DMS 273 (cell line): ENCODE data around the gene GNG10.
"Not testable (repeated sequence)": the region's sequence is repeated elsewhere in the genome, so short reads cannot be mapped to it uniquely, and the experiment has no call there.

ENCODE experiments used
- DNase-seq: peaks from one replicate; lab custom pipeline; 2025; ENCODE audit not compliant: unreplicated experiment; lab: John Stamatoyannopoulos, UW

The GNG10 gene

GRCh38 chr9:111648066-111648465, 13.3 kb upstream of the GNG10 start:
- no peak for DNase-seq

GRCh38 chr9:111649016-111649415, 12.4 kb upstream of the GNG10 start:
- DNase-seq, result no peak

DNA sequence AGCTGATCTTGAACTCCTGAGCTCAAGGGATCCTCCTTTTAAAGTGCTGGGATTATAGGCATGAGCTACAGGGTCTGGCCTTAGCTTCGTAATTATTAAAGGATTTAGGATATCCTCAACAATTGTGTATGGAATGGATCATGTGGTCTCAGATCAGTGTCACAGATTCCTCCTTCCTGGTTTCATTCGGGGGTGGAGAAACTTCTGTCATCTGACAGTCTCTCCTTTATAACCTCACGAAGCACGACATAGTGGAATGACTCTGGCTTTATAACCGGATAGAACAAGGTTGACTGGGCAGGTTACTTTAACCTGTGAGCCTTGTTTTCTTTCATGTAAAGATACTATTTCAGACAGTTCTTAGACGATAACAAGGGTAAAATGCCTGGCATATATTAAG, 4.4 kb upstream of the GNG10 start:
- DNase-seq, result no peak

- DNase-seq, result no peak
These were observed 2.5 kb upstream of the GNG10 start for GRCh38 chr9:111658943-111659342.

GRCh38 chr9:111659691-111660090, 1.7 kb upstream of the GNG10 start:
- no peak for DNase-seq

GRCh38 chr9:111661802-111662521, 557 bp downstream of the GNG10 start:
- DNase-seq, result peak; percentile 57

DNA sequence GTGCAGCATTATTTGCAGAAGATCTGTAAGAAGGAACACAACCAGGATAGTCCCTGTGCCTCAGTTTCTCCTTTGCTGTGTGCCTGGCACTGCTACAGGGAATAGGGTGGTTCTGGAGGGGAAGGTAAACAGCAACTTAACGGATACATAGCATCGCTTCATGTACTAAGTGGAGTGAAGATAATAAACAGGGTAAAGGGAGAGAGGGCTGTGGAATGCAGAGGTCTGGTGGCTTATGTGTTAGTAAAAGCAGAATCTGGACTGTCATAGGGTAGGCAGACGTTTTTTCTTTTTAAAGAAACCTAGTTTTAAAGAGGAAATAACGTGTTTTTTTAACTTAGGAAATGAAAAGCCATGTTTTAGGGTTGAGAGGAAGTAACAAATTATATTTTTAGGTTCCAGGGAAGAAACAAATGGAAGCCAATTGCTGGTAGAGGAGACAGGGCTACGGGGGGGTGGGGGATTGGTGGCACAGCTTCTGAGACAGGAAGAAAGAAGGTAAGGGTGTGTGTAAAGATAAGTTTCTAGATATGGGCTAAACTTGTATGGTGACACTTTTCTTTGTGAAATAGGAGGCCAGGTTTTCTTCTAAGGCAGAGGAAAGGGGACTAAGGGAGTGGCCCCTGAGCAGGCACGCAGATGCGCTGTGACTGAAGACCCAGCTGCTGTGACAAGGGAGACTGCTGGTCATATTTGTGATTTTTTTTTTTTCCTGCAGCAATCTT, 1.3 kb downstream of the GNG10 start:
- DNase-seq, result peak; percentile 13

GRCh38 chr9:111663301-111663823, 2.0 kb downstream of the GNG10 start:
- no peak for DNase-seq

DNA sequence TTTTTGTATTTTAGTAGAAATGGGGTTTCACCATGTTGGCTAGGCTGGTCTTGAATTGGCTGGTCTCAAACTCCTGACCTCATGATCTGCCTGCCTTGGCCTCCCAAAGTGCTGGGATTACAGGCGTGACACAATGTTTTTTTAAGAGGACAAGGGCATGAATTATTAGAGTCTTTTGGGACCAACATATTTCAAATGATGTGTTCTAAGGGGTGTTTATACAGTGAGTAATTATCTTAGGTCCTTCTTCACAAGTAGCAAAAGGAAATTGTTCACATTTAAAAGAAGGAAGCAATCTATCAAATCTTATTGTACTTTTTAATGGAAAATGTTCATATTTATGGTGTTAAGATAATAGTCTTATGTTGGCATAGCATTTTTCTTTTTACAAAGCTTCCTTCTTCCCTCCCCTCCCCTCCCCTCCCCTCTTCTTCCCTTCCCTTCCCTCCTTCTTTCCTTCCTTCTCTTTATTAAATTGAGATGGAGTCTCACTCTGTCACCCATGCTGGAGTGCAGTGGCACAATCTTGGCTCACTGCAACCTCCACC, 6.7 kb downstream of the GNG10 start:
- no peak for DNase-seq

DNA sequence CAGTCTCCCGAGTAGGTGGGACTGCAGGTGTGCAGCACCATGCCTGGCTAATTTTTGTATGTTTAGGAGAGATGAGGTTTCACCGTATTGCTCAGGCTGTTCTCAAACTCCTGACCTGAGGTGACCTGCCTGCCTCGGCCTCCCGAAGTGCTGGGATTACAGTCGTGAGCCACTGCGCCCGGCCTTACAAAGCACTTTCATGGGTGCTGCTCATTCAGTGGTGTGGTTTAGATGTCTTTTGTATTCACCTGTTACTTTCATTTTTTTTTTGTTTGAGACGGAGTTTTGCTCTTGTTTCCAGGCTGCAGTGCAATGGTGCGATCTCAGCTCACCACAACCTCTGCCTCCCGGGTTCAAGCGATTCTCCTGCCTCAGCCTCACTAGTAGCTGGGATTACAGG, 7.2 kb downstream of the GNG10 start:
- DNase-seq, result not testable (repeated sequence)

- DNase-seq, result no peak
These were observed 12.9 kb downstream of the GNG10 start for GRCh38 chr9:111674319-111674718.

GRCh38 chr9:111676116-111676515, 14.7 kb downstream of the GNG10 start:
- no peak for DNase-seq

GRCh38 chr9:111678293-111678692, 16.9 kb downstream of the GNG10 start:
- DNase-seq, result no peak

DNA sequence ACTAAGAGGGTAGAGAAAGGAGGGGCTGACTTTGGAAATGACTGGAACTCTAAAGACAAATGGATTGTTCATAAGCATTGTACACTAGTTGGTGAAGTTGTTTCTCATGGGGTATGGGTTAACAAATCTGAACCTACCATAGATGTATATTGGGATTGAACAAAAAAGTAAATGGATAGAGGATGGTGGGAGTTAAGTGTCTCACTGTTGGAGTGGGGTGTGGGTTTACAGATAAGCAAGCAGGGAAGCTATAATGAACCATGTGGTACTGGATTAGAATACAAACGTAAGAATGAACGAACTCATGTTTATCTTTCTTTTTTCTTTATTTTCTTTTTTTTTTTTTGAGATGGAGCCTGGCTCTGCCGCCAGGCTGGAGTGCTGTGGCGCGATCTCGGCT, 17.8 kb downstream of the GNG10 start:
- no peak for DNase-seq

- no peak for DNase-seq
These were observed 22.0 kb downstream of the GNG10 start for GRCh38 chr9:111683392-111683791.

- DNase-seq, result peak; percentile 62
These were observed 30.4 kb downstream of the GNG10 start for GRCh38 chr9:111691672-111692329.

DNA sequence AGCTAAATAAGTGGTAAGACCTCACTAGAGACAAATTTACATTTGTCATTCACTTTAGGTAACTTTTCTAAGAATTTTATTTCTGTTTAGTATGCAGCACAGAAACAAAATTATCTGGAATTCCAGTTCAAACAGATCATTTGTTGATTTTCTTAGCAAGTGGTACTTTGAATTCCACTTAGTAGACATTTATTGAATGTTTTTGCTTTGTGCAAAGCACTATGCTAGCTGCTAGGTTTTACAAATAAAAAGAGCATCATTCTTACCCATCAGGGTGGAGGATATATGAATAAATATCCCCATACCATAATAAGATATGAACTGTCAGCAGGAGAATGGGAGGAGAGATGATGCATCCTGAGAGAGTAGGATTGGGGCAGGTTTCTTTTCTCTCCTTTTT, 35.4 kb downstream of the GNG10 start:
- DNase-seq, result no peak

GRCh38 chr9:111700776-111701175, 39.4 kb downstream of the GNG10 start:
- no peak for DNase-seq

GRCh38 chr9:111704503-111704902, 43.1 kb downstream of the GNG10 start:
- no peak for DNase-seq

GRCh38 chr9:111711548-111711947, 50.1 kb downstream of the GNG10 start:
- DNase-seq, result no peak

GRCh38 chr9:111712369-111712768, 51.0 kb downstream of the GNG10 start:
- no peak for DNase-seq

- DNase-seq, result no peak
These were observed 54.1 kb downstream of the GNG10 start for GRCh38 chr9:111715471-111715870.
